GM21529 (cell line): ENCODE results near the gene KRT7.

Source experiments
- ATAC-seq: cut with Tn5 transposase; IDR thresholded peaks from one replicate; pipeline ENCODE4 v1.9.1; 2021; ENCODE audit not compliant: unreplicated experiment

Gene KRT7

GRCh38 chr12:52294803-52295202, 61.8 kb downstream of the KRT7 start:
- ATAC-seq: no peak

GRCh38 chr12:52295663-52296062, 62.6 kb downstream of the KRT7 start:
- ATAC-seq: no peak

- no peak for ATAC-seq
Observed at GRCh38 chr12:52296572-52297215, 63.7 kb downstream of the KRT7 start.
